ENCODE results near the gene MYOM1.

Gene MYOM1

GRCh38 chr18:3263132-3263700, 43.4 kb upstream of the MYOM1 start:
- DNase-seq (ENCODE audit: extremely low read depth, low read depth): no peak
- TF ChIP-seq CTCF (IDR thresholded peaks at IDR 0.05; ENCODE audit: low read depth, low read length, missing control alignments): no peak
- peak overlapping the region; percentile 81 for H3K4me3 ChIP-seq (replicated peaks; ENCODE audit: low read depth, low read length)

DNA sequence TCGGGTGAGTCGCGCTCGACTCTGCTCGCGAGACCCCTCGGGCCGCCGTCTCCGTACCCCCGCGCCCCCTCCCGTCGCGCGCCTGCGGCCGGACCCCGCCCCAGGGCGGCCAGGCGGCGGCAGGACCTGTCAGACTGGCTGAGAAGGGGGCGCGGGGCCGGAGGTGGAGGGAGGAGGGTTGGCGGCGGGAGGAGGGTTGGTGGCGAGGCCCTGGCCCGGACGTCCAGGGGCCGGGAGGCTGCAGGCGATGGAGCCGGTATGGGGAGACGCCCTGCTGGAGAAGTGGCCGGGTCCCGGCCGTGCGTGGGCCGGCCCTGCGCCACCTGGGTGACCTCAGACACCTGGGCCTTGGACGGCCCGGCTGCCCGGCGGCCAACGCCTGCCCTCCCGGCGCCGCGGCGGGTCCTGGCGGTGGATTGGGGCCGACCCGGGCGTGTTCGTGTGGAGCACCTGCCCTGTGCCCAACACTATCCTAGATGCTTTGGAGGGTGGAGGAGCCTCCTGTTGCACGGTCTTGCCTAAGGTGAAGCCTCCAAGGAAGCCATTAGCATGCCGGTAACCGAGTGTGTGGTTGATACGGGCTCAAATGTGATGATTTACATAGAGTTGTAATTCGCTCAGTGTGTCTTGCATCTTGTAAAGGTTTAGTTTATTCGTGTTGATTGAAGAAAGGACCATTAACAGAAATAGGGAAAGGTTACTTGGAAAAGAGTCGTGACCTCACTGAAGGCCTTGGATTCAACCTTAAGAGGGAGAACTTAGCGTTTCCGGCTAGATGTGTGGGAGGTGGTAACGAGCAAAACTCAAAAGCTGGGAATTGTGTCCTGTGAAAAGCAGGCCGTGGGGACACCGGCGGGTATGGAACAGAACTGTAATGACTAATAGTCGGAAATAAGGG, 42.7 kb upstream of the MYOM1 start:
- no peak for DNase-seq (ENCODE audit: extremely low read depth, low read depth)
- TF ChIP-seq CTCF (IDR thresholded peaks at IDR 0.05; ENCODE audit: low read depth, low read length, missing control alignments): no peak
- H3K4me3 ChIP-seq (replicated peaks; ENCODE audit: low read depth, low read length): peak overlapping the region; percentile 81

- H3K4me3 ChIP-seq (replicated peaks; ENCODE audit: low read depth, low read length): peak within 1 kb of the TSS; percentile 81
- no peak for TF ChIP-seq CTCF (IDR thresholded peaks at IDR 0.05; ENCODE audit: low read depth, low read length, missing control alignments)
- DNase-seq (ENCODE audit: extremely low read depth, low read depth): no peak
Observed at GRCh38 chr18:3261373-3262233, 41.8 kb upstream of the MYOM1 start, which contains the start of gene MYL12B. MYL12B (plus strand) TSS chr18:3262133; CDS start chr18:3272899, 10,766 bp downstream.

GRCh38 chr18:3260995-3261372, 41.2 kb upstream of the MYOM1 start:
- no peak for TF ChIP-seq CTCF (IDR thresholded peaks at IDR 0.05; ENCODE audit: low read depth, low read length, missing control alignments)
- H3K4me3 ChIP-seq (replicated peaks; ENCODE audit: low read depth, low read length): peak overlapping the region; percentile 81
- DNase-seq (ENCODE audit: extremely low read depth, low read depth): no peak

GRCh38 chr18:3257627-3258120, 37.9 kb upstream of the MYOM1 start:
- DNase-seq (ENCODE audit: extremely low read depth, low read depth): no peak
- no peak for TF ChIP-seq CTCF (IDR thresholded peaks at IDR 0.05; ENCODE audit: low read depth, low read length, missing control alignments)
- no peak overlapping the region for H3K4me3 ChIP-seq (replicated peaks; ENCODE audit: low read depth, low read length)

Data from HFF-Myc (cell line).